K562 (cell line): ENCODE measurements around the gene PTGER3. TPM values are rescaled to one million over a fixed set of nuclear protein-coding genes. Genes with fewer than 3 reads are reported as not detected.
A peak's percentile ranks its signal among the peaks of the same experiment; 100 is the strongest.

ENCODE experiments used
- CEBPG ChIP-seq, 3 experiments: fragments of 200-800 bp in 1 of 3; sonication (Bioruptor generic) in 1 of 3; sonication (generic) in 1 of 3; formaldehyde crosslinking in 1 of 3; IDR thresholded peaks in 2 of 3; conservative IDR thresholded peaks in 1 of 3; 2 replicates each; pipeline versions ENCODE4 v1.6.1 to v1.8.0; 2016 to 2022; ENCODE audit warnings: missing compliant biosample characterization in 2 of 3, missing genetic modification characterization in 2 of 3, mild to moderate bottlenecking in 1 of 3, missing genetic modification reagents in 1 of 3
- CLOCK ChIP-seq: fragments of 250-450 bp; sonication (Bioruptor Pico); IDR thresholded peaks from 2 replicates; pipeline ENCODE4 v1.4.0; 2020; ENCODE audit warnings: mild to moderate bottlenecking, moderate library complexity, borderline replicate concordance
- DMBX1 ChIP-seq: fragments of 250-450 bp; sonication (Bioruptor Pico); IDR thresholded peaks from 2 replicates; pipeline ENCODE4 v1.8.0; 2022; ENCODE audit warnings: inconsistent platforms, mild to moderate bottlenecking, moderate library complexity, borderline replicate concordance
- E2F3 ChIP-seq: fragments of 250-450 bp; sonication (Bioruptor Pico); IDR thresholded peaks from 2 replicates; pipeline ENCODE4 v1.4.0; 2020; ENCODE audit warnings: mild to moderate bottlenecking
- ELF1 ChIP-seq: fragments of 200-800 bp; sonication (Bioruptor generic); IDR thresholded peaks from 2 replicates; pipeline ENCODE4 v1.6.1; 2016; ENCODE audit warnings: missing genetic modification characterization, missing compliant biosample characterization
- FUS ChIP-seq: fragments of 200-400 bp; formaldehyde crosslinking; optimal IDR thresholded peaks from 2 replicates; pipeline ENCODE3; 2017; ENCODE audit warnings: low read depth, low read length
- HBP1 ChIP-seq: fragments of 450-650 bp; formaldehyde crosslinking; IDR thresholded peaks from 2 replicates; pipeline ENCODE4 v1.4.0; 2022; ENCODE audit warnings: missing genetic modification characterization
- KLF13 ChIP-seq: fragments of 450-650 bp; IDR thresholded peaks from 2 replicates; pipeline ENCODE4 v1.6.1; 2016; ENCODE audit warnings: missing genetic modification characterization, low read depth, mild to moderate bottlenecking, missing compliant biosample characterization, moderate library complexity, borderline replicate concordance
- MEF2A ChIP-seq: IDR thresholded peaks from 2 replicates; pipeline ENCODE4 v1.6.1; 2011; ENCODE audit warnings: low read depth, mild to moderate bottlenecking, low read length, moderate library complexity; ENCODE audit not compliant: control insufficient read depth
- NFYB ChIP-seq: IDR thresholded peaks from 2 replicates; pipeline ENCODE4 v1.6.1; 2011; ENCODE audit warnings: mild to moderate bottlenecking, moderate library complexity; ENCODE audit not compliant: insufficient read length; ENCODE audit errors: extremely low read depth
- POLR2B ChIP-seq: fragments of 450-650 bp; IDR thresholded peaks from 2 replicates; pipeline ENCODE4 v1.6.1; 2018; ENCODE audit warnings: low read depth; ENCODE audit not compliant: partially characterized antibody
- RAD21 ChIP-seq, 2 experiments: fragments of 250-450 bp in 1 of 2; fragments of 450-650 bp in 1 of 2; sonication (Bioruptor Pico) in 1 of 2; formaldehyde crosslinking in 1 of 2; IDR thresholded peaks in 1 of 2; conservative IDR thresholded peaks in 1 of 2; 2 replicates each; pipeline versions ENCODE4 v1.4.0 to v1.8.0; 2020 to 2022; ENCODE audit warnings: mild to moderate bottlenecking in 2 of 2, moderate library complexity in 1 of 2
- SMC3 ChIP-seq: conservative IDR thresholded peaks from 2 replicates; pipeline ENCODE4 v1.6.1; 2011; ENCODE audit warnings: low read depth, low read length, improper control_type of control experiment; ENCODE audit not compliant: insufficient read depth
- TAL1 ChIP-seq: fragments of 450-650 bp; IDR thresholded peaks from 2 replicates; pipeline ENCODE4 v1.6.1; 2016; ENCODE audit warnings: mild to moderate bottlenecking
- TCF3 ChIP-seq: sonication (generic); formaldehyde crosslinking; IDR thresholded peaks from 2 replicates; pipeline ENCODE4 v1.4.0; 2020; ENCODE audit warnings: mild to moderate bottlenecking, missing genetic modification reagents
- ZBTB17 ChIP-seq: fragments of 450-650 bp; formaldehyde crosslinking; IDR thresholded peaks from 2 replicates; pipeline ENCODE4 v1.4.0; 2020; ENCODE audit warnings: mild to moderate bottlenecking
- ZNF239 ChIP-seq: fragments of 250-450 bp; sonication (Bioruptor Pico); IDR thresholded peaks from 2 replicates; pipeline ENCODE4 v1.4.0; 2020; ENCODE audit warnings: mild to moderate bottlenecking
- ZNF280A ChIP-seq: fragments of 450-650 bp; IDR thresholded peaks from 2 replicates; pipeline ENCODE4 v1.6.1; 2018; ENCODE audit warnings: mild to moderate bottlenecking, low read depth; ENCODE audit not compliant: partially characterized antibody
- polyA plus RNA-seq, 8 experiments: library from polyadenylated mRNA; depleted of rRNA in 4 of 8; stranded (reverse) in 5 of 8; unstranded in 3 of 8; fragments of >200 nt; fragmentation: Nextera tagmentation in 2 of 8; fragmentation: Illumina TruSeq in 1 of 8; extraction: Ambion mirVana in 2 of 8; extraction: Trizol in 1 of 8; gene quantifications; 2 replicates each; pipeline versions ENCODE4 v1.2.1 to v1.2.3, GENCODE V29; 2011 to 2014; ENCODE audit warnings: inconsistent platforms in 1 of 8, missing spikeins in 1 of 8
- total RNA-seq, 7 experiments: library from RNA; depleted of rRNA in 6 of 7; stranded (reverse); fragments of >200 nt in 6 of 7; fragmentation: Illumina TruSeq in 2 of 7; extraction: Trizol in 2 of 7; gene quantifications; 2 replicates each; pipeline versions ENCODE4 v1.2.1 to v1.2.3, GENCODE V29; 2011 to 2021; ENCODE audit warnings: low replicate concordance in 1 of 7

PTGER3 gene
- total and polyA plus RNA-seq, 9 of the 15 experiments (the other 6 are each of a cell fraction or from before 2014, with no cell fraction given): 3.8 to 28.5 (median 14.2) TPM

- TF ChIP-seq CEBPG (CRISPR knock-in tag; IDR thresholded peaks at IDR 0.05) (peak; percentile 46; the same call in 1 of the 2 replicates), CEBPG (tag; conservative IDR thresholded peaks at IDR 0.05 in 1 of 2, IDR thresholded peaks at IDR 0.05 in 1 of 2) (peak in 1 of 2 experiments; percentile 72; a peak in 3 of 4 replicates), ZNF239 (CRISPR knock-in tag) (no peak), TAL1 (peak; percentile 51; the same call in 1 of the 2 replicates), ZNF280A (no peak), CLOCK (CRISPR knock-in tag) (no peak), TCF3 (CRISPR knock-in tag) (no peak; the same call in 1 of the 2 replicates), MEF2A (no peak), NFYB (no peak), RAD21 (CRISPR knock-in tag; conservative IDR thresholded peaks at IDR 0.05 in 1 of 2, IDR thresholded peaks at IDR 0.05 in 1 of 2) (no peak), HBP1 (CRISPR knock-in tag) (no peak), ZBTB17 (CRISPR knock-in tag) (no peak), ELF1 (tag) (peak; percentile 98), POLR2B (peak; percentile 90), KLF13 (tag) (no peak), E2F3 (CRISPR knock-in tag) (no peak), FUS (no peak), DMBX1 (no peak), SMC3 (no peak)
Observed at GRCh38 chr1:71080739-71081696, 33.4 kb upstream of the PTGER3 start, which contains the start of gene ZRANB2 (continued).
